Measurements from ENCODE around the gene FSTL4. TPM values are rescaled to one million over a fixed set of nuclear protein-coding genes. Genes with fewer than 3 reads are reported as not detected.

Gene FSTL4
- total and polyA plus RNA-seq, 4 donors, result 0.08 to 1.4 (median 0.31) TPM

DNA sequence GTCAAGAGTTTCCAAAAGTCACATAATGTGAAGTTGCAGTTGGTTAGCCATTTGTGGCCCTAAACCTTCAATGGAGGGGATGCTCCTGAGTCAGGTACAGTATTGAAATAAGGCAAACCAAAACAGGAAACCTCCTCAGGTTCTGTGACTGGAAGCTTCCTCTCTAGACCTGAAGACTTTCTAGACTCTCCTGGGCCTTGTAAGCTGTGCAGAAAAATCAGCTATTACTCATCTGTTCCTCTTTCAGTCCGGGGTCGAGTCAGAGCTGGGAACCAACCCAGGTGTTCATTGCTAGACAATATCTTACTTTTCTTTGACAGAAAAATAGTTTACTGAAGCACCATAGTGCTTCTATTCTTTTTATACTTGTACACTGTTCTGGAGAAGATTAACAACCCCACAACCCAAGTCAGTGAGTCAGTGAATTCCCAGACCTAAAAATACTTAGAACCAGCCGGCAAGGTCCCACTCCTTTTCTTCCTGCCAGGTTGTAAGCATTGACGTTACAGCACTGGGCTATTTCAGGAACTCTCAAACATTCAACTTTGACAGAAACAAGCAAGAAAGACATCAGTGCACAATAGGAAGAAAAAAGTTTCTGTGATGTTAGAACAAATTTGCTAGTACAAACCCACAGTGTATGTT is 47.3 kb downstream of the FSTL4 start:
- no peaks in the 10 kb centered on the region for H3K36me3 ChIP-seq (ENCODE audit: control insufficient read depth in 4 of 4, insufficient read depth in 4 of 4, low read length in 4 of 4)
- no peak for DNase-seq
- WGBS, 2 donors, result 69 to 70% methylated on average over 4 of the region's 4 CpGs
- no peak for ATAC-seq (ENCODE audit: insufficient read depth, low FRiP score)
- TF ChIP-seq, protein P1, sequence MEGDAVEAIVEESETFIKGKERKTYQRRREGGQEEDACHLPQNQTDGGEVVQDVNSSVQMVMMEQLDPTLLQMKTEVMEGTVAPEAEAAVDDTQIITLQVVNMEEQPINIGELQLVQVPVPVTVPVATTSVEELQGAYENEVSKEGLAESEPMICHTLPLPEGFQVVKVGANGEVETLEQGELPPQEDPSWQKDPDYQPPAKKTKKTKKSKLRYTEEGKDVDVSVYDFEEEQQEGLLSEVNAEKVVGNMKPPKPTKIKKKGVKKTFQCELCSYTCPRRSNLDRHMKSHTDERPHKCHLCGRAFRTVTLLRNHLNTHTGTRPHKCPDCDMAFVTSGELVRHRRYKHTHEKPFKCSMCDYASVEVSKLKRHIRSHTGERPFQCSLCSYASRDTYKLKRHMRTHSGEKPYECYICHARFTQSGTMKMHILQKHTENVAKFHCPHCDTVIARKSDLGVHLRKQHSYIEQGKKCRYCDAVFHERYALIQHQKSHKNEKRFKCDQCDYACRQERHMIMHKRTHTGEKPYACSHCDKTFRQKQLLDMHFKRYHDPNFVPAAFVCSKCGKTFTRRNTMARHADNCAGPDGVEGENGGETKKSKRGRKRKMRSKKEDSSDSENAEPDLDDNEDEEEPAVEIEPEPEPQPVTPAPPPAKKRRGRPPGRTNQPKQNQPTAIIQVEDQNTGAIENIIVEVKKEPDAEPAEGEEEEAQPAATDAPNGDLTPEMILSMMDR (IDR thresholded peaks at IDR 0.05; ENCODE audit: control extremely low read depth, extremely low read depth), result no peak
- no peaks in the 10 kb centered on the region for H3K9me3 ChIP-seq (ENCODE audit: control insufficient read depth in 4 of 4, insufficient read depth in 3 of 4, low read length in 3 of 4)
- H3K27me3 ChIP-seq (ENCODE audit: control insufficient read depth in 3 of 3, insufficient read depth in 3 of 3, low read length in 2 of 3), result no peaks in the 10 kb centered on the region
- H3K4me1 ChIP-seq (ENCODE audit: control insufficient read depth in 5 of 5, insufficient read depth in 5 of 5, low read length in 5 of 5), result peaks cover 0 to 3% (median 0%) of the 10 kb centered on the region in 5 donors
- H3K9ac ChIP-seq (ENCODE audit: insufficient read depth in 1 of 2, low read length in 2 of 2), result no peak overlapping the region
- H3K4me3 ChIP-seq, result no peak overlapping the region
- H3K27ac ChIP-seq (ENCODE audit: low read depth in 1 of 2, low read length in 1 of 2), result no peak overlapping the region

DNA sequence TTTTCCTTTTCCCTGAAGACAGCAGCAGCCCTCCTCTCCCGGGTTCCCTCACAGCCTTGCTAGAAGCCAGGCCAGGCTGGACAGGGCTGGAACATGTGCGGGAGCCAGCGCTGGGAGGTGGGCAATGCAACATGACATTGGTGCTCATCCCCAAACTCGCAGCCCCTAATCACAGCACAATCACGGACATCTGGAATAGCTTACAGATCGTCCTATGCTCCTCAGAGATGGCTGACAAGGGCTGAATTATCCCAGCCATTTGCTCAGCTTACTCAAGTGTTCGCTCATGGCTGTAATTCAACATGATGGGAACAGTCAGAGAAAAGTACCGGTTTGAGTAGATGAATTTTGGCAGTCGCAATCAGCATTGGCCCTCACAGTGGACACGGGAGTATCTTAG is 49.8 kb downstream of the FSTL4 start:
- ATAC-seq (ENCODE audit: insufficient read depth, low FRiP score), result no peak
- no peaks in the 10 kb centered on the region for H3K36me3 ChIP-seq (ENCODE audit: control insufficient read depth in 4 of 4, insufficient read depth in 4 of 4, low read length in 4 of 4)
- H3K9ac ChIP-seq (ENCODE audit: insufficient read depth in 1 of 2, low read length in 2 of 2), result no peak overlapping the region
- TF ChIP-seq, protein P1 (IDR thresholded peaks at IDR 0.05; ENCODE audit: control extremely low read depth, extremely low read depth), result no peak
- H3K4me1 ChIP-seq (ENCODE audit: control insufficient read depth in 5 of 5, insufficient read depth in 5 of 5, low read length in 5 of 5), result peaks cover 0 to 4% (median 0%) of the 10 kb centered on the region in 5 donors
- H3K27me3 ChIP-seq (ENCODE audit: control insufficient read depth in 3 of 3, insufficient read depth in 3 of 3, low read length in 2 of 3), result peaks cover 0 to 2% (median under 1%) of the 10 kb centered on the region in 3 donors
- no peak for DNase-seq
- H3K4me3 ChIP-seq, result no peak overlapping the region
- no peaks in the 10 kb centered on the region for H3K9me3 ChIP-seq (ENCODE audit: control insufficient read depth in 4 of 4, insufficient read depth in 3 of 4, low read length in 3 of 4)
- H3K27ac ChIP-seq (ENCODE audit: low read depth in 1 of 2, low read length in 1 of 2), result no peak overlapping the region
- 71 to 81% methylated on average over 10 of the region's 10 CpGs for WGBS, 2 donors

DNA sequence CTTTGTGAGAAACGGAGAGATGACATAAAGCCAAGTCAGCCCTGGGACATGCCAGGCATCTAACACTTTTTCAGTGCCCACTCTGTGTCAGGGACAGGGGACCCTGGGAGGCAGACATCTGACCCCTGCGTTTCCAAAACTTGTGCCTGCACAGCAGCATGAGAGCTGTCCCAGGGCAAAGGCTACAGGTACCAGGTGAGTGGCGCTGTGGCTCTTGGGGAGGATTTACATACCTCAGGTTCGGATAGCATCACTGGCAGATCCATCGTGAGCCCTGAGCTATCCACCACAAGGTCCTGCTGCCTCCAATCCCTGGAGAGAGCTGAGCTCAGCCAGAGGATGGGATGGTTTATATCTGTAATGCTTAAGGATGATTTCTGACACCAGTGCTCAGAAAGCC is 52.4 kb downstream of the FSTL4 start:
- Histone ChIP-seq H3K4me3 (no peak overlapping the region), H3K9me3 (ENCODE audit: control insufficient read depth in 4 of 4, insufficient read depth in 3 of 4, low read length in 3 of 4) (no peaks in the 10 kb centered on the region), H3K27ac (ENCODE audit: low read depth in 1 of 2, low read length in 1 of 2) (no peak overlapping the region), H3K27me3 (ENCODE audit: control insufficient read depth in 3 of 3, insufficient read depth in 3 of 3, low read length in 2 of 3) (peaks cover 0 to 5% (median 2%) of the 10 kb centered on the region in 3 donors), H3K9ac (ENCODE audit: insufficient read depth in 1 of 2, low read length in 2 of 2) (no peak overlapping the region), H3K36me3 (ENCODE audit: control insufficient read depth in 4 of 4, insufficient read depth in 4 of 4, low read length in 4 of 4) (no peaks in the 10 kb centered on the region), H3K4me1 (ENCODE audit: control insufficient read depth in 5 of 5, insufficient read depth in 5 of 5, low read length in 5 of 5) (peaks cover 0 to 4% (median 0%) of the 10 kb centered on the region in 5 donors)
- 71 to 73% methylated on average over 5 of the region's 5 CpGs for WGBS, 2 donors
- no peak for ATAC-seq (ENCODE audit: insufficient read depth, low FRiP score)
- no peak for DNase-seq
- TF ChIP-seq, protein P1 (IDR thresholded peaks at IDR 0.05; ENCODE audit: control extremely low read depth, extremely low read depth), result no peak

DNA sequence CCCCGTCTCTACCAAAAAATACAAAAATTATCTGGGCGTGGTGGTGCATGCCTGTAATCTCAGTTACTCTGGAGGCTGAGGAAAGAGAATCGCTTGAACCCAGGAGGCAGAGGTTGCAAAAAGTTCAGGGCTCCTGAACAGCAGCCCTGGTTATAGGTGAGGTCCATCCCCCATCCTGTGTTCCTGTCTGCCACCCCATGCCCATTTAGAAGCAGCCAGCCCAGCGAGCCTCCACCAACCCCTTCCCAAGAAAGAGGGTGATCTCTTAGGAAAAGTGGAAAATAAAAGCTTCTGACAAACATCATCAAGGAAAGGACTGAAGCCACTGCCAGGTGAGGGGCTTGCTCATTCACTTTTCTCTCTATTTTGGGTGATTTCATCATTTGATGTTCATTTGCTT is 55.8 kb downstream of the FSTL4 start:
- TF ChIP-seq, protein P1 (IDR thresholded peaks at IDR 0.05; ENCODE audit: control extremely low read depth, extremely low read depth), result no peak
- 86 to 94% methylated on average over 4 of the region's 4 CpGs for WGBS, 2 donors

More for the DNA sequence above, 55.8 kb downstream of the FSTL4 start:
- Histone ChIP-seq H3K36me3 (ENCODE audit: control insufficient read depth in 4 of 4, insufficient read depth in 4 of 4, low read length in 4 of 4) (no peaks in the 10 kb centered on the region), H3K4me1 (ENCODE audit: control insufficient read depth in 5 of 5, insufficient read depth in 5 of 5, low read length in 5 of 5) (peaks cover 0 to 4% (median 0%) of the 10 kb centered on the region in 5 donors), H3K27ac (ENCODE audit: low read depth in 1 of 2, low read length in 1 of 2) (no peak overlapping the region), H3K9ac (ENCODE audit: insufficient read depth in 1 of 2, low read length in 2 of 2) (no peak overlapping the region), H3K4me3 (no peak overlapping the region), H3K9me3 (ENCODE audit: control insufficient read depth in 4 of 4, insufficient read depth in 3 of 4, low read length in 3 of 4) (no peaks in the 10 kb centered on the region), H3K27me3 (ENCODE audit: control insufficient read depth in 3 of 3, insufficient read depth in 3 of 3, low read length in 2 of 3) (peaks cover 0 to 9% (median 2%) of the 10 kb centered on the region in 3 donors)
- DNase-seq, result no peak
- ATAC-seq (ENCODE audit: insufficient read depth, low FRiP score), result no peak
